ENCODE measurements around the gene CELF4. TPM values are rescaled to one million over a fixed set of nuclear protein-coding genes. Genes with fewer than 3 reads are reported as not detected.

Gene CELF4
- total and polyA plus RNA-seq, 2 donors (not counting 3 experiments of a cell fraction or from before 2014, with no cell fraction given) = not detected

DNA sequence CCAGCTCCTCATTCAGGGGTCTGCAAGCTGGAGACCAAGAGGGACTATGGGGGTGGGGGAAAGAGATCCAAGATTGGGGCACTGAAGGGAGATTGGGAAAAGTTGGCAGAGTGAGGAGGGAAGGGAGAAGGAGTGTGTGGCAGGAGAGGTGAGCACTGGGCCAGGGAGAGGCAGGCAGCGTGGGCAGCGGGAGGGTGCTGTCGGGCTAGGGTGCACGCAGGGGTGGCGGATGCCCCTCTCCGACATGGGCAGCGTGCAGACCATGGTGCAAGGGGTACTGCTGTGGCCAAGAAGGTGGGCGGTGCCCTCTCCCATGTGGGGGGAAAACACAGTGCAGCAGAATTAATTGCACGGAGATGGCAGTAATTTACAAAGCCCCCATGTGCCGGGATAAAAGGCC, 74.1 kb downstream of the CELF4 start:
- intact Hi-C loops (cut with micrococcal nuclease) (no loop called here), dilution Hi-C loops (cut with MboI; ENCODE audit: extremely low pct_ligation_motif_present, low sequenced_read_pairs) (no loop called here)
- no peak overlapping the region for H2AFZ ChIP-seq (ENCODE audit: low read depth, low read length)
- TF ChIP-seq MYC (IDR thresholded peaks at IDR 0.05; ENCODE audit: low read depth, low read length) (no peak), GATA2 (IDR thresholded peaks at IDR 0.05; ENCODE audit: insufficient read depth, insufficient read length, low read depth, low read length) (no peak), MAX (IDR thresholded peaks at IDR 0.05; ENCODE audit: insufficient read depth, insufficient read length) (no peak), POLR2AphosphoS5 (IDR thresholded peaks at IDR 0.05; ENCODE audit: insufficient read depth, low read depth, low read length) (no peak), FOS (IDR thresholded peaks at IDR 0.05; ENCODE audit: borderline replicate concordance, insufficient read depth, low read length) (no peak), EZH2 (IDR thresholded peaks at IDR 0.05; ENCODE audit: borderline replicate concordance, low read depth, low read length, severe bottlenecking) (no peak), POLR2A (IDR thresholded peaks at IDR 0.05; ENCODE audit: low read depth, low read length) (no peak), JUN (IDR thresholded peaks at IDR 0.05; ENCODE audit: borderline replicate concordance, insufficient read depth, insufficient read length, low read depth) (no peak)
- TF ChIP-seq, protein P1, sequence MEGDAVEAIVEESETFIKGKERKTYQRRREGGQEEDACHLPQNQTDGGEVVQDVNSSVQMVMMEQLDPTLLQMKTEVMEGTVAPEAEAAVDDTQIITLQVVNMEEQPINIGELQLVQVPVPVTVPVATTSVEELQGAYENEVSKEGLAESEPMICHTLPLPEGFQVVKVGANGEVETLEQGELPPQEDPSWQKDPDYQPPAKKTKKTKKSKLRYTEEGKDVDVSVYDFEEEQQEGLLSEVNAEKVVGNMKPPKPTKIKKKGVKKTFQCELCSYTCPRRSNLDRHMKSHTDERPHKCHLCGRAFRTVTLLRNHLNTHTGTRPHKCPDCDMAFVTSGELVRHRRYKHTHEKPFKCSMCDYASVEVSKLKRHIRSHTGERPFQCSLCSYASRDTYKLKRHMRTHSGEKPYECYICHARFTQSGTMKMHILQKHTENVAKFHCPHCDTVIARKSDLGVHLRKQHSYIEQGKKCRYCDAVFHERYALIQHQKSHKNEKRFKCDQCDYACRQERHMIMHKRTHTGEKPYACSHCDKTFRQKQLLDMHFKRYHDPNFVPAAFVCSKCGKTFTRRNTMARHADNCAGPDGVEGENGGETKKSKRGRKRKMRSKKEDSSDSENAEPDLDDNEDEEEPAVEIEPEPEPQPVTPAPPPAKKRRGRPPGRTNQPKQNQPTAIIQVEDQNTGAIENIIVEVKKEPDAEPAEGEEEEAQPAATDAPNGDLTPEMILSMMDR (IDR thresholded peaks at IDR 0.05; ENCODE audit: extremely low read depth in 1 of 2, insufficient read depth in 1 of 2, low read depth in 1 of 2, low read length in 2 of 2) = no peak
- no peaks in the 10 kb centered on the region for H3K27me3 ChIP-seq (ENCODE audit: control insufficient read depth in 2 of 2, insufficient read depth in 2 of 2, low read length in 2 of 2)
- no peak overlapping the region for H3K4me2 ChIP-seq (ENCODE audit: insufficient read depth, low read length)
- H3K9me3 ChIP-seq (replicated peaks; ENCODE audit: control insufficient read depth, insufficient read depth, low read length) = no peaks in the 10 kb centered on the region
- no peak for FAIRE-seq
- H4K20me1 ChIP-seq (replicated peaks; ENCODE audit: control insufficient read depth, extremely low read depth, insufficient read depth, low read length) = no peaks in the 10 kb centered on the region
- no TSS peak for BruUV-seq (replicated peaks)
- no peaks in the 10 kb centered on the region for H3K79me2 ChIP-seq (ENCODE audit: control insufficient read depth, insufficient read depth, low read length)
- DNase-seq (ENCODE audit: low read depth, low spot score) = no peak
- H3K9ac ChIP-seq (replicated peaks; ENCODE audit: extremely low read depth, insufficient read depth, low read length) = no peak overlapping the region
- CTCF ChIA-PET = no interaction called here
- H3K9me1 ChIP-seq (replicated peaks; ENCODE audit: control insufficient read depth, extremely low read depth, insufficient read depth, low read length) = no peaks in the 10 kb centered on the region
- no peaks in the 10 kb centered on the region for H3K36me3 ChIP-seq (ENCODE audit: control insufficient read depth in 2 of 2, extremely low read depth in 1 of 2, insufficient read depth in 2 of 2, low read length in 2 of 2)
- no peak overlapping the region for H3K4me3 ChIP-seq (replicated peaks in 1 of 3; ENCODE audit: insufficient read depth in 1 of 3, low read depth in 1 of 3, low read length in 3 of 3)
- no peak overlapping the region for H3K27ac ChIP-seq (ENCODE audit: insufficient read depth, low read depth, low read length)
- H3K4me1 ChIP-seq (ENCODE audit: control insufficient read depth, extremely low read depth, insufficient read depth, low read length) = peaks cover 8% of the 10 kb centered on the region
- POLR2A ChIA-PET = no interaction called here
